CD14-positive monocyte (primary cell): ENCODE results near the gene TMEM144. TPM values are rescaled to one million over a fixed set of nuclear protein-coding genes. Genes with fewer than 3 reads are reported as not detected.
A peak's percentile ranks its signal among the peaks of the same experiment; 100 is the strongest.

Source experiments
- DNase-seq, 3 donors: peaks; one replicate each; pipeline ENCODE4 v3.0.0-alpha.2; 2011 to 2022
- H2AFZ ChIP-seq: 2 replicates; pipeline ENCODE4 v1.6.0; 2012; ENCODE audit warnings: mild to moderate bottlenecking, low read depth, low read length, inconsistent platforms; ENCODE audit not compliant: insufficient read depth, poor library complexity, severe bottlenecking
- H3K27ac ChIP-seq, 2 donors: 1 replicate in 1 of 2; 2 replicates in 1 of 2; pipeline ENCODE4 v1.5.1; 2012 to 2013; ENCODE audit warnings: low read length in 2 of 2, control low read depth in 1 of 2, inconsistent platforms in 1 of 2, low read depth in 1 of 2, mild to moderate bottlenecking in 1 of 2
- H3K27me3 ChIP-seq, 2 donors: one replicate each; pipeline versions ENCODE4 v1.6.0 to v1.6.1; 2011 to 2013; ENCODE audit warnings: low read length in 2 of 2; ENCODE audit not compliant: control insufficient read depth in 2 of 2, insufficient read depth in 2 of 2
- H3K36me3 ChIP-seq, 2 donors: replicated peaks in 1 of 2; 1 replicate in 1 of 2; 2 replicates in 1 of 2; pipeline versions ENCODE4 v1.5.1 to v1.6.1; 2012 to 2013; ENCODE audit warnings: low read length in 2 of 2, control low read depth in 1 of 2, inconsistent platforms in 1 of 2, mild to moderate bottlenecking in 1 of 2; ENCODE audit not compliant: insufficient read depth in 2 of 2, control insufficient read depth in 1 of 2
- H3K4me1 ChIP-seq, 2 donors: 1 replicate in 1 of 2; 2 replicates in 1 of 2; pipeline versions ENCODE4 v1.5.1 to v1.6.1; 2012 to 2013; ENCODE audit warnings: low read length in 2 of 2, control low read depth in 1 of 2, inconsistent platforms in 1 of 2, mild to moderate bottlenecking in 1 of 2, moderate library complexity in 1 of 2; ENCODE audit not compliant: insufficient read depth in 2 of 2, control insufficient read depth in 1 of 2
- H3K4me2 ChIP-seq: replicated peaks from 2 replicates; pipeline ENCODE3; 2012; ENCODE audit warnings: low read length, moderate library complexity, mild to moderate bottlenecking; ENCODE audit not compliant: poor library complexity, severe bottlenecking; ENCODE audit errors: extremely low read depth
- H3K4me3 ChIP-seq, 3 experiments: fragments of 200-600 bp in 1 of 3; sonication (generic) in 1 of 3; replicated peaks in 1 of 3; 1 replicate in 2 of 3; 2 replicates in 1 of 3; pipeline ENCODE4 v1.5.1; 2011 to 2013; ENCODE audit warnings: low read length in 3 of 3, mild to moderate bottlenecking in 3 of 3, control low read depth in 2 of 3, low read depth in 2 of 3, inconsistent platforms in 1 of 3, moderate library complexity in 1 of 3
- H3K79me2 ChIP-seq: 2 replicates; pipeline ENCODE4 v1.6.0; 2012; ENCODE audit warnings: mild to moderate bottlenecking, control low read depth, inconsistent platforms, low read length, moderate library complexity; ENCODE audit not compliant: insufficient read depth
- H3K9ac ChIP-seq: 2 replicates; pipeline ENCODE4 v1.6.0; 2017; ENCODE audit warnings: low read length, mild to moderate bottlenecking; ENCODE audit not compliant: insufficient read depth, poor library complexity, severe bottlenecking
- H3K9me3 ChIP-seq, 2 donors: replicated peaks in 1 of 2; 1 replicate in 1 of 2; 2 replicates in 1 of 2; pipeline versions ENCODE4 v1.5.1 to v1.6.1; 2012 to 2013; ENCODE audit warnings: low read length in 2 of 2, control low read depth in 1 of 2; ENCODE audit not compliant: control insufficient read depth in 1 of 2, insufficient read depth in 1 of 2
- H4K20me1 ChIP-seq: 2 replicates; pipeline ENCODE4 v1.6.0; 2012; ENCODE audit warnings: mild to moderate bottlenecking, low read length, control low read depth, moderate library complexity; ENCODE audit not compliant: insufficient read depth
- H3K27ac Mint-ChIP-seq, 7 donors: one replicate each; pipeline ENCODE4 v1.8.0; 2020; ENCODE audit warnings: mild to moderate bottlenecking in 7 of 7, mixed read lengths in 7 of 7, moderate library complexity in 6 of 7, inconsistent platforms in 2 of 7
- H3K27me3 Mint-ChIP-seq, 3 donors: one replicate each; pipeline ENCODE4 v1.8.0; 2021 to 2022; ENCODE audit warnings: low read depth in 3 of 3, mild to moderate bottlenecking in 3 of 3, mixed read lengths in 3 of 3, moderate library complexity in 3 of 3, inconsistent platforms in 1 of 3
- H3K36me3 Mint-ChIP-seq, 2 donors: one replicate each; pipeline ENCODE4 v1.8.0; 2020; ENCODE audit warnings: mixed read lengths in 2 of 2, inconsistent platforms in 1 of 2, mild to moderate bottlenecking in 1 of 2
- H3K4me1 Mint-ChIP-seq: one replicate; pipeline ENCODE4 v1.8.0; 2020; ENCODE audit warnings: mild to moderate bottlenecking, mixed read lengths
- H3K4me3 Mint-ChIP-seq, 2 donors: one replicate each; pipeline ENCODE4 v1.8.0; 2020; ENCODE audit warnings: mild to moderate bottlenecking in 2 of 2, mixed read lengths in 2 of 2, moderate library complexity in 1 of 2
- H3K9me3 Mint-ChIP-seq, 7 donors: one replicate each; pipeline ENCODE4 v1.8.0; 2020 to 2022; ENCODE audit warnings: mixed read lengths in 7 of 7, mild to moderate bottlenecking in 6 of 7, moderate library complexity in 6 of 7, inconsistent platforms in 2 of 7
- CTCF ChIP-seq: fragments of 200-600 bp; IDR thresholded peaks from one replicate; pipeline ENCODE4 v1.8.0; 2022; ENCODE audit warnings: antibody characterized with exemption, mild to moderate bottlenecking
- WGBS: methylation state at CpG from one replicate; pipeline ENCODE4 v1.1.5; 2013; ENCODE audit warnings: missing lambda C conversion rate; ENCODE audit not compliant: insufficient coverage; 5-methylcytosine and 5-hydroxymethylcytosine counted together
- intact Hi-C, 2 donors: fragments of 100-400 bp; cut with micrococcal nuclease; formaldehyde crosslinking; loops; one replicate each; pipeline versions ENCODE4 v1.15.0 to v1.15.1; 2023
- polyA plus RNA-seq, 3 donors: library from polyadenylated mRNA; depleted of rRNA in 1 of 3; unstranded in 2 of 3; stranded (reverse) in 1 of 3; fragments of 300-500 nt in 2 of 3; fragments of >200 nt in 1 of 3; fragmentation: Illumina TruSeq in 2 of 3; gene quantifications; 1 replicate in 2 of 3; 2 replicates in 1 of 3; pipeline ENCODE4 v1.2.3, GENCODE V29; 2012 to 2021

Gene TMEM144
- polyA plus RNA-seq, 3 donors, result 1.0 to 27.9 (median 1.5) TPM

- no peaks in the 10 kb centered on the region for H3K27me3 ChIP-seq
- no peaks in the 10 kb centered on the region for H3K9me3 ChIP-seq
- H3K4me3 ChIP-seq, result no peak overlapping the region
- H2AFZ ChIP-seq, result no peak overlapping the region
- no peak for TF ChIP-seq CTCF
- H3K9ac ChIP-seq, result no peak overlapping the region
- H3K36me3 ChIP-seq, result peaks cover 15 to 70% of the 10 kb centered on the region in 2 donors
- Mint-ChIP-seq H3K4me1 (peaks cover 19% of the 10 kb centered on the region), H3K4me3 (no peak overlapping the region), H3K27me3 (peaks cover 1 to 2% (median 2%) of the 10 kb centered on the region in 3 donors), H3K27ac (peak overlapping the region in 6 of 7 donors; percentile 22 to 91 (median 83)), H3K36me3 (peaks cover 57 to 75% of the 10 kb centered on the region in 2 donors), H3K9me3 (peaks cover 0 to 7% (median 0%) of the 10 kb centered on the region in 7 donors)
- intact Hi-C loops, result no loop called here
- DNase-seq, result no peak
- H3K79me2 ChIP-seq, result no peaks in the 10 kb centered on the region
- H3K4me1 ChIP-seq, result peaks cover 15 to 22% of the 10 kb centered on the region in 2 donors
- no peaks in the 10 kb centered on the region for H4K20me1 ChIP-seq
- 0% methylated on average over 1 of the region's 1 CpG for WGBS
- peak overlapping the region in 1 of 2 donors; percentile 80 for H3K27ac ChIP-seq
- H3K4me2 ChIP-seq, result no peak overlapping the region
Observed at GRCh38 chr4:158202481-158202880, 7.8 kb upstream of the TMEM144 start.

- DNase-seq, result peak in 2 of 3 donors; percentile 19 to 29
- H3K27ac Mint-ChIP-seq, result peak overlapping the region in 4 of 7 donors; percentile 16 to 75 (median 58)
- Histone ChIP-seq H4K20me1 (no peaks in the 10 kb centered on the region), H3K4me2 (no peak overlapping the region), H3K27ac (no peak overlapping the region), H3K9ac (no peak overlapping the region), H3K4me1 (peaks cover 19 to 27% of the 10 kb centered on the region in 2 donors), H3K36me3 (peaks cover 15 to 69% of the 10 kb centered on the region in 2 donors), H3K79me2 (no peaks in the 10 kb centered on the region), H3K4me3 (no peak overlapping the region), H3K9me3 (no peaks in the 10 kb centered on the region), H3K27me3 (no peaks in the 10 kb centered on the region), H2AFZ (no peak overlapping the region)
- peaks cover 24% of the 10 kb centered on the region for H3K4me1 Mint-ChIP-seq
- H3K9me3 Mint-ChIP-seq, result peaks cover 0 to 7% (median 0%) of the 10 kb centered on the region in 7 donors
- intact Hi-C loops, result no loop called here
- no CpG with 5 or more reads among the region's 2 CpGs for WGBS
- peaks cover 56 to 73% of the 10 kb centered on the region in 2 donors for H3K36me3 Mint-ChIP-seq
- no peak for TF ChIP-seq CTCF
- no peak overlapping the region for H3K4me3 Mint-ChIP-seq
- peaks cover 1 to 2% (median 2%) of the 10 kb centered on the region in 3 donors for H3K27me3 Mint-ChIP-seq
Observed at GRCh38 chr4:158203436-158203835, 6.8 kb upstream of the TMEM144 start.
